GM23248 (cell line): ENCODE results near the gene VPS13D. TPM values are rescaled to one million over a fixed set of nuclear protein-coding genes. Genes with fewer than 3 reads are reported as not detected.

Source experiments
- DNase-seq: peaks from one replicate; pipeline ENCODE4 v3.0.0-alpha.2; 2015
- H2AFZ ChIP-seq: fragments of 200-600 bp; sonication (generic); 2 replicates; pipeline ENCODE4 v1.6.1; 2016; ENCODE audit warnings: antibody characterized with exemption
- H3F3A ChIP-seq: fragments of 200-600 bp; sonication (generic); 2 replicates; pipeline ENCODE4 v1.6.1; 2016; ENCODE audit warnings: mild to moderate bottlenecking, antibody characterized with exemption, mixed run types; ENCODE audit not compliant: insufficient read depth
- H3K27ac ChIP-seq: fragments of 200-600 bp; sonication (generic); 2 replicates; pipeline ENCODE4 v1.5.1; 2016; ENCODE audit warnings: mild to moderate bottlenecking
- H3K27me3 ChIP-seq: fragments of 200-600 bp; sonication (generic); replicated peaks from 2 replicates; pipeline ENCODE4 v1.6.1; 2016; ENCODE audit warnings: mild to moderate bottlenecking; ENCODE audit not compliant: insufficient read depth
- H3K36me3 ChIP-seq: fragments of 200-600 bp; sonication (generic); 2 replicates; pipeline ENCODE4 v1.6.1; 2016; ENCODE audit warnings: low read depth, mild to moderate bottlenecking
- H3K4me1 ChIP-seq: fragments of 200-600 bp; sonication (generic); 2 replicates; pipeline ENCODE4 v1.6.1; 2016; ENCODE audit warnings: mild to moderate bottlenecking; ENCODE audit not compliant: insufficient read depth
- H3K4me2 ChIP-seq: fragments of 200-600 bp; sonication (generic); one replicate; pipeline ENCODE4 v1.6.1; 2016; ENCODE audit warnings: mild to moderate bottlenecking; ENCODE audit not compliant: unreplicated experiment
- H3K4me3 ChIP-seq: fragments of 200-600 bp; sonication (generic); 2 replicates; pipeline ENCODE4 v1.5.1; 2016; ENCODE audit warnings: mild to moderate bottlenecking
- H3K79me2 ChIP-seq: fragments of 200-600 bp; sonication (generic); 2 replicates; pipeline ENCODE4 v1.6.1; 2016; ENCODE audit warnings: mild to moderate bottlenecking; ENCODE audit not compliant: insufficient read depth
- H3K9ac ChIP-seq: fragments of 200-600 bp; sonication (generic); 2 replicates; pipeline ENCODE4 v1.6.1; 2016; ENCODE audit warnings: mild to moderate bottlenecking
- H3K9me2 ChIP-seq: fragments of 200-600 bp; sonication (generic); 2 replicates; pipeline ENCODE4 v1.6.1; 2016; ENCODE audit warnings: mixed run types, mild to moderate bottlenecking, moderate library complexity; ENCODE audit not compliant: insufficient read depth
- H3K9me3 ChIP-seq: fragments of 200-600 bp; sonication (generic); one replicate; pipeline ENCODE4 v1.6.1; 2017; ENCODE audit warnings: low read depth
- H4K20me1 ChIP-seq: fragments of 200-600 bp; sonication (generic); 2 replicates; pipeline ENCODE4 v1.6.0; 2016; ENCODE audit not compliant: insufficient read depth
- EZH2 ChIP-seq: fragments of 200-600 bp; sonication (generic); IDR thresholded peaks from 2 replicates; pipeline ENCODE4 v1.6.1; 2018; ENCODE audit warnings: antibody characterized with exemption, mild to moderate bottlenecking; ENCODE audit not compliant: insufficient read depth, poor library complexity, severe bottlenecking
- EZH2phosphoT487 ChIP-seq: fragments of 200-600 bp; sonication (generic); IDR thresholded peaks from 2 replicates; pipeline ENCODE4 v1.6.1; 2018; ENCODE audit warnings: antibody characterized with exemption, moderate library complexity, mild to moderate bottlenecking, low read depth; ENCODE audit not compliant: insufficient read depth
- WGBS, 2 experiments: methylation state at CpG; one replicate each; pipeline ENCODE4 v1.1.6; 2015 to 2017; ENCODE audit warnings: low lambda C conversion rate in 2 of 2, low coverage in 1 of 2; ENCODE audit errors: missing lambda C conversion rate in 2 of 2; 5-methylcytosine and 5-hydroxymethylcytosine counted together
- in situ Hi-C: fragments of 300-500 bp; cut with MboI; formaldehyde crosslinking; loops from 2 replicates; pipeline ENCODE4 v1.15.0; 2020
- polyA plus RNA-seq: library from polyadenylated mRNA; unstranded; fragments of >200 nt; fragmentation: Nextera tagmentation; extraction: Ambion mirVana; gene quantifications from 2 replicates; pipeline ENCODE4 v1.2.1, GENCODE V29; 2016
- total RNA-seq: library from RNA; depleted of rRNA; stranded (reverse); fragments of >200 nt; shearing (Covaris generic); gene quantifications from 2 replicates; pipeline ENCODE4 v1.2.3, GENCODE V29; 2014; rRNA removed

Gene VPS13D
- 16.4 and 18.7 TPM in 2 replicates for total RNA-seq
- polyA plus RNA-seq: 5.6 and 6.8 TPM in 2 replicates

GRCh38 chr1:12229835-12230548 lies at the start of gene VPS13D:
Gene VPS13D, plus strand, starts transcription at chr1:12230030. Its CDS starts 4,237 bp downstream, at chr1:12234267.
- Histone ChIP-seq H3K4me3 (peak within 1 kb of the TSS; percentile 92), H3K4me2 (peak within 1 kb of the TSS; percentile 92), H3K79me2 (peaks cover 52% of the 10 kb centered on the region), H3K9me3 (no peaks in the 10 kb centered on the region), H3F3A (no peaks in the 10 kb centered on the region), H3K9me2 (no peaks in the 10 kb centered on the region), H2AFZ (peak within 1 kb of the TSS; percentile 79), H3K36me3 (no peaks in the 10 kb centered on the region), H3K27me3 (no peaks in the 10 kb centered on the region), H3K4me1 (peaks cover 13% of the 10 kb centered on the region; the same call in 1 of the 2 replicates), H3K27ac (peak within 1 kb of the TSS; percentile 64), H4K20me1 (no peaks in the 10 kb centered on the region; the same call in 1 of the 2 replicates), H3K9ac (peak within 1 kb of the TSS; percentile 89)
- 0 to 2% methylated on average over 29 to 37 of the region's 77 CpGs for WGBS, 2 experiments
- DNase-seq: peak; percentile 95
- in situ Hi-C loops: no loop called here
- no peak for TF ChIP-seq EZH2
- no peak for TF ChIP-seq EZH2phosphoT487

DNA sequence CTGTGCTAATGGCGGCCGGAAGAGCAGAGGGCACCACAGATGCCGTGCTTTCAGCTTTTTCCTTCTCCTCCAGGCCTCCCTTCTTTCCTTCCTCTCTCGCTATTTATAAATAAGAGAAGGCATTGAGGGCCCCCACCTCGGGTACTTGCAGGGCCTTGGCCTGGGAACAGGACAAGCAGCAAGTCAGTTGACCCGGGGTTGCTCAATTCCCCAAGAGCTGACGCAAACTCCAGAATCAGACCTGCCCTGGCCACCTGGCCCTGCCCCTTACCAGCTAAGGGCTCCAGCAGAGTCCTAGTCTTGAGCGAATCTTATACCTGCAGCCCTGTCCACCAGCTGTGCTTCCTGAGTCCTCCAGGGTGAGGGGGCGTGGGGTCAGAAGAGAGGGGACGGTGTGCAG lies 49.5 kb upstream of the VPS13D start:
- Histone ChIP-seq H3K4me1 (peaks cover 25% of the 10 kb centered on the region), H3K9me2 (no peaks in the 10 kb centered on the region), H3K27ac (no peak overlapping the region), H3F3A (no peaks in the 10 kb centered on the region), H3K36me3 (no peaks in the 10 kb centered on the region), H3K27me3 (no peaks in the 10 kb centered on the region), H3K4me2 (no peak overlapping the region), H3K79me2 (no peaks in the 10 kb centered on the region), H2AFZ (no peak overlapping the region), H4K20me1 (no peaks in the 10 kb centered on the region), H3K9me3 (no peaks in the 10 kb centered on the region), H3K4me3 (no peak overlapping the region), H3K9ac (no peak overlapping the region)
- in situ Hi-C loops: no loop called here
- no peak for DNase-seq
- TF ChIP-seq EZH2 (no peak), EZH2phosphoT487 (no peak)
- WGBS, 2 experiments: 94 to 97% methylated on average over 10 of the region's 10 CpGs

- no peak for TF ChIP-seq EZH2phosphoT487
- TF ChIP-seq EZH2: no peak
- no peaks in the 10 kb centered on the region for H3K9me2 ChIP-seq
- no peaks in the 10 kb centered on the region for H3K9me3 ChIP-seq
- no peaks in the 10 kb centered on the region for H3K79me2 ChIP-seq
- H3K9ac ChIP-seq: no peak overlapping the region
- DNase-seq: no peak
- in situ Hi-C loops: no loop called here
- no peak overlapping the region for H2AFZ ChIP-seq
- H3K36me3 ChIP-seq: no peaks in the 10 kb centered on the region
- H3K4me3 ChIP-seq: no peak overlapping the region
- no peaks in the 10 kb centered on the region for H4K20me1 ChIP-seq
- H3K4me2 ChIP-seq: no peak overlapping the region
- no peaks in the 10 kb centered on the region for H3K27me3 ChIP-seq
- no peak overlapping the region for H3K27ac ChIP-seq
- peaks cover 25% of the 10 kb centered on the region for H3K4me1 ChIP-seq
- WGBS, 2 experiments: 84 to 88% methylated on average over 7 of the region's 7 CpGs
- H3F3A ChIP-seq: no peaks in the 10 kb centered on the region
Observed at GRCh38 chr1:12180903-12181302, 48.9 kb upstream of the VPS13D start.

DNA sequence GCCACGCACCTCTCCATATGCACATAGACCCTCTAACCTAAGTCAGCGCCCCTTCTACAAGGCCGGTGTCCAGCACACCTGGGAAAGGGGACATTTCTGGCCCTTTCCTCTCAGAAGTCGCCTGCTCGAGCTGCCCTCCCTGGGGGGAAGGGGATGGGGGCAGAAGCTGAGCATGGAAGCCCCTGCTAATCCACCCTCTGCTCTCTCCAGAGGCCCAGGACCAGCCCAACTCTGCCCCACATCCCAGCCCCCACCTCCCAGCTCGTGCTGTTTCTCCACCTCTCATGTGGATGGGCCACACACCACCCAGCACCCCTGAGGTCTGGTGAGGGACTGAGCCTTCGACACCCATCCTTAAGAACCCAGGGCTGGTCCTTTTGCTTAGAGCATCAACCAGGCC lies 48.3 kb upstream of the VPS13D start:
- Histone ChIP-seq H3K4me3 (no peak overlapping the region), H3K4me1 (peaks cover 25% of the 10 kb centered on the region), H3K79me2 (no peaks in the 10 kb centered on the region), H3K27ac (no peak overlapping the region), H3K9me3 (no peaks in the 10 kb centered on the region), H3F3A (no peaks in the 10 kb centered on the region), H3K9me2 (no peaks in the 10 kb centered on the region), H3K4me2 (no peak overlapping the region), H3K27me3 (no peaks in the 10 kb centered on the region), H3K9ac (no peak overlapping the region), H4K20me1 (no peaks in the 10 kb centered on the region), H2AFZ (no peak overlapping the region), H3K36me3 (no peaks in the 10 kb centered on the region)
- TF ChIP-seq EZH2: no peak
- no peak for TF ChIP-seq EZH2phosphoT487
- in situ Hi-C loops: no loop called here
- WGBS, 2 experiments: 97 to 98% methylated on average over 7 of the region's 7 CpGs
- DNase-seq: no peak
